Bronchus fibroblast of lung (primary cell): ENCODE measurements around the gene RALGAPA2. TPM values are rescaled to one million over a fixed set of nuclear protein-coding genes. Genes with fewer than 3 reads are reported as not detected.

Source experiments
- total RNA-seq: library from RNA; depleted of rRNA; stranded (reverse); fragments of >200 nt; gene quantifications from 2 replicates; pipeline ENCODE4 v1.2.3, GENCODE V29; 2015

RALGAPA2 gene
- total RNA-seq = 1.9 and 6.6 TPM in 2 replicates

GRCh38 chr20:20712474-20713243, at the start of gene RALGAPA2:
Gene RALGAPA2, minus strand, starts transcription at chr20:20712644. Its CDS starts 164 bp downstream, at chr20:20712480.

GRCh38 chr20:20367575-20368417, 344.6 kb downstream of the RALGAPA2 start, which contains the start of gene INSM1:
Gene INSM1, plus strand, starts transcription at chr20:20368104. Its CDS starts 164 bp downstream, at chr20:20368268.

